HFF-Myc (cell line): ENCODE measurements around the gene EXOC6B.

ENCODE experiments used
- DNase-seq: peaks from one replicate; pipeline ENCODE4 v3.0.0-alpha.2; 2011; ENCODE audit warnings: low read depth; ENCODE audit errors: extremely low read depth
- H3K4me3 ChIP-seq: replicated peaks from 2 replicates; pipeline ENCODE4 v1.5.1; 2011; ENCODE audit warnings: low read depth, mild to moderate bottlenecking, control low read depth, low read length
- CTCF ChIP-seq: IDR thresholded peaks from 2 replicates; pipeline ENCODE4 v1.5.1; 2012; ENCODE audit warnings: mild to moderate bottlenecking, low read depth, low read length, control low read depth; ENCODE audit errors: missing control alignments

Gene EXOC6B

DNA sequence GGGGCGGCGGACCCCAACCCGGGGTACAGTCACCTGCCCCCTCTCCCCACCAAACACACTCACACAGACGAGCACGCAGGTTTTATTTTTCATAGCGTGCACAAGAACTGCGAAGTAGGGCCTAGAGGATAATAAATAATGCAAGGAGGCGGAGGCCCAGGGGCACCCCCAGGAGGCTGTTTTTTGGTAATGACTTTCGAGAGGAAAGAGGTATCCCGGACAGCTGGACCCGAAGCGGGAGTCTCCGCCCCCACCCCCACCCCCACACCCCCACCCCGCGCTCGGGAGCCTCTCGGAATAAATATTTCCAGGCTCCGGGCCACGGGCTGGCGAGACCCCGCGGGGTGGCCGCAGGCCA is 681.6 kb downstream of the EXOC6B start:
- H3K4me3 ChIP-seq: peak overlapping the region; percentile 35; the same call in 1 of the 2 replicates
- DNase-seq: no peak
- no peak for TF ChIP-seq CTCF

DNA sequence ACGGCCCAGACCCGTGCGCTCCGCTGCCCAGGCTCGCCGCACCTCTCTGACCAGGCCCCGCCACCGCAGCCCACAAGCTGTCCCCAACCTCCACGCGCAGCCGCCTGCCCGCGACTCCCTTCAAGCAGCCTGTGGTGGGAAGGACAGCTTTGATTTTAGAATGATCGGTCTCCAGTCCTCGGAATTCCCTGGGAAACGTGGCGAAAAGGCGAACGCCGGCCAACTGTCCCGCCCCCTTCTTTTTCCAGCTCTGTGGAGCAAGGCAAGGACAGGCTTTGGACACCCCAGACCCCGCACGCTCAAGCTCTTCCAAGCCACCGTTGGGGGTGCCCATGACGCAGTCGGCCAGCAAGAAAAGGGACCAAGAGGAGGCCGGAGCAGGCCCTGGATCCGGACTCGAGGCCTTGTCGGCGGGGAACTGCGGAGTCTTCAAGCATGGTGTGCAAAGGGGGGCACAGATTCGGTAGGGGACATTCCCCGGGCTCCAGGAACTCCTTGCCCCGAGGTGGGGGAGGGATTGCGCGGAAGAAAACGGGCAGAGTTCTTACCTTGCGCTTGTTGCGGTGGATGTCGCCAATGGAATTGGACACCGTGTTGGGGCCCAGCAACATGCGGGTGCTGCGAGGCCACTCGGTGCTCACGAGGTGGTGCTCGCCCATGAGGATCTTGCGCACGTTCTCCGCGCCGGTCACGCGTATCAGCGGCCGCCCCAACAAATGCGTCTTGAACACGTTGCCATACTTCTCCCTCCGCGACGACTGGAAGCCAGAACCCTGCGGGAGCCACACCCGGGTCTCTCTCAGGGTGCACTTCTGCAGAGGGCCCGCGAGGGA is 682.2 kb downstream of the EXOC6B start:
- no peak overlapping the region for H3K4me3 ChIP-seq
- TF ChIP-seq CTCF: no peak
- no peak for DNase-seq

GRCh38 chr2:72142570-72143440 is 683.0 kb downstream of the EXOC6B start:
- no peak for TF ChIP-seq CTCF
- H3K4me3 ChIP-seq: no peak overlapping the region
- DNase-seq: no peak

GRCh38 chr2:72141881-72142451 is 683.9 kb downstream of the EXOC6B start:
- TF ChIP-seq CTCF: no peak
- H3K4me3 ChIP-seq: no peak overlapping the region
- DNase-seq: no peak

DNA sequence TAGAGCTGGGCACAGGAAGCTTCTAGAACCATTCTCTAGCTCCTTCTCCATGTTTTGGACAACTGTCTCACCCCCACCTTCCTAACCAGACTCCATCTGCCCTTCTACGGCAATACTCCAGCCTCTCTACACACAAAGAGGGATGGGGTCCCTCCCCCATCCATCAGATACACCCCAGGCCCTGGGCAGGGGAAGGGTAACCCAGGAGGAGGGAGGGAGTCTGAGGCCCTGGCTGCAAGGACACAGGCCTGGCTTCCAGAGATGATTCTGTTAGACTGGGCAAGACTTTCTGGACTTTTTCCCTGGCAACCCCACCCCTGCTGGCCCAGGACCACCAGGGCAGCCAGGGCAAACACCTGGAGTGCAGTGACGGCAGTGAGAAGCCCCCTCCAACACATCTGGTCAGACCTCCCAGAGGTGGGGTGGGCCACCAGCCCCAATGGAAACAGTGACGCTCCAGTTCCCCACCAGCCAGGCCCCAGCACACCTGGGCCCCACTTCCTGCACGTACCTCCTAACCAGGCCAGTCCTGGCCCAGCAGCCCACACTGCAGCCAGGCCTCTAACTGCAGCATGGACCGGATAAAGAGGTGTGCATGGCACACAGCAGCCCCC is 684.7 kb downstream of the EXOC6B start:
- no peak for DNase-seq
- no peak for TF ChIP-seq CTCF
- H3K4me3 ChIP-seq: no peak overlapping the region

GRCh38 chr2:72140621-72140960 is 685.2 kb downstream of the EXOC6B start:
- TF ChIP-seq CTCF: no peak
- no peak for DNase-seq
- no peak overlapping the region for H3K4me3 ChIP-seq
